OCI-LY7 (cell line): Measurements from ENCODE around the gene ZNF516. TPM values are rescaled to one million over a fixed set of nuclear protein-coding genes. Genes with fewer than 3 reads are reported as not detected.

Experiments
- BruUV-seq: library from RNA; stranded (reverse); fragments of 400-500 nt; replicated peaks from 2 replicates; lab custom pipeline; 2021; lab: Mats Ljungman, UMichigan
- CTCF ChIA-PET: fragments of 300-600 bp; sonication (Branson Sonifier 250); formaldehyde crosslinking; loops from one replicate; lab custom pipeline; 2022; ENCODE audit warnings: antibody characterized with exemption; ENCODE audit not compliant: unreplicated experiment; lab: Charles Lee
- POLR2A ChIA-PET: fragments of 300-600 bp; sonication (Branson Sonifier 250); formaldehyde crosslinking; loops from one replicate; lab custom pipeline; 2022; ENCODE audit warnings: antibody characterized with exemption; lab: Charles Lee
- DNase-seq: peaks from one replicate; pipeline ENCODE4 v3.0.0-alpha.2; 2015; ENCODE audit warnings: low spot score
- H2AFZ ChIP-seq: fragments of 200-600 bp; sonication (generic), shearing (Covaris generic); 2 replicates; pipeline ENCODE4 v1.6.1; 2014; ENCODE audit warnings: mild to moderate bottlenecking, antibody characterized with exemption, low read length, moderate library complexity
- H3K27ac ChIP-seq: fragments of 200-600 bp; sonication (generic); 2 replicates; pipeline ENCODE4 v1.5.1; 2014; ENCODE audit warnings: mixed run types, low read depth, mild to moderate bottlenecking, moderate library complexity, low read length, inconsistent platforms; ENCODE audit not compliant: poor library complexity, severe bottlenecking
- H3K36me3 ChIP-seq: fragments of 200-600 bp; sonication (generic); 2 replicates; pipeline ENCODE4 v1.6.1; 2014; ENCODE audit warnings: mild to moderate bottlenecking, antibody characterized with exemption, low read length, moderate library complexity, mixed read lengths; ENCODE audit not compliant: insufficient read depth
- H3K4me1 ChIP-seq: fragments of 200-600 bp; sonication (generic); 2 replicates; pipeline ENCODE4 v1.5.1; 2014; ENCODE audit warnings: mild to moderate bottlenecking, low read length; ENCODE audit not compliant: insufficient read depth, poor library complexity, severe bottlenecking
- H3K4me2 ChIP-seq: fragments of 200-600 bp; sonication (generic); 2 replicates; pipeline ENCODE4 v1.6.1; 2014; ENCODE audit warnings: mild to moderate bottlenecking, low read length
- H3K4me3 ChIP-seq: fragments of 200-600 bp; sonication (generic); 2 replicates; pipeline ENCODE4 v1.5.1; 2014; ENCODE audit warnings: mild to moderate bottlenecking, low read depth, low read length; ENCODE audit not compliant: poor library complexity, severe bottlenecking
- H3K79me2 ChIP-seq: fragments of 200-600 bp; sonication (generic); 2 replicates; pipeline ENCODE4 v1.6.1; 2016; ENCODE audit warnings: low read depth, mild to moderate bottlenecking, low read length, moderate library complexity, mixed read lengths; ENCODE audit not compliant: insufficient read depth
- H3K9me2 ChIP-seq: fragments of 200-600 bp; sonication (generic); 2 replicates; pipeline ENCODE4 v1.6.1; 2016; ENCODE audit warnings: mild to moderate bottlenecking, low read length, mixed read lengths; ENCODE audit not compliant: insufficient read depth
- H3K9me3 ChIP-seq: fragments of 200-600 bp; sonication (generic); 2 replicates; pipeline ENCODE4 v1.6.1; 2014; ENCODE audit warnings: mild to moderate bottlenecking, mixed run types, low read length, mixed read lengths
- H4K20me1 ChIP-seq: fragments of 200-600 bp; sonication (generic); 2 replicates; pipeline ENCODE4 v1.6.1; 2014; ENCODE audit warnings: mild to moderate bottlenecking, antibody characterized with exemption, low read length, moderate library complexity, mixed read lengths; ENCODE audit not compliant: insufficient read depth
- EZH2phosphoT487 ChIP-seq: fragments of 200-600 bp; sonication (generic); IDR thresholded peaks from 2 replicates; pipeline ENCODE4 v1.6.1; 2018; ENCODE audit warnings: low read depth, borderline replicate concordance, mild to moderate bottlenecking, mixed run types, antibody characterized with exemption, low read length, moderate library complexity, mixed read lengths
- intact Hi-C: fragments of 100-400 bp; cut with micrococcal nuclease; formaldehyde crosslinking; loops from one replicate; pipeline ENCODE4 v1.10.0; 2022; ENCODE audit not compliant: unreplicated experiment
- total RNA-seq, 2 experiments: library from RNA; depleted of rRNA in 1 of 2; stranded (reverse); fragments of >200 nt in 1 of 2; shearing (Covaris generic) in 1 of 2; gene quantifications; 2 replicates each; pipeline ENCODE4 v1.2.3, GENCODE V29; 2014 to 2022
- TF ChIP-seq, protein P1 (sequence below): fragments of 200-600 bp; sonication (generic); conservative IDR thresholded peaks from 2 replicates; pipeline ENCODE4 v1.5.1; 2014; ENCODE audit warnings: mild to moderate bottlenecking, antibody characterized with exemption, low read length, moderate library complexity, mixed read lengths

Gene ZNF516
- total RNA-seq, 2 experiments from 2014 or later: 16.2 to 32.3 TPM

DNA sequence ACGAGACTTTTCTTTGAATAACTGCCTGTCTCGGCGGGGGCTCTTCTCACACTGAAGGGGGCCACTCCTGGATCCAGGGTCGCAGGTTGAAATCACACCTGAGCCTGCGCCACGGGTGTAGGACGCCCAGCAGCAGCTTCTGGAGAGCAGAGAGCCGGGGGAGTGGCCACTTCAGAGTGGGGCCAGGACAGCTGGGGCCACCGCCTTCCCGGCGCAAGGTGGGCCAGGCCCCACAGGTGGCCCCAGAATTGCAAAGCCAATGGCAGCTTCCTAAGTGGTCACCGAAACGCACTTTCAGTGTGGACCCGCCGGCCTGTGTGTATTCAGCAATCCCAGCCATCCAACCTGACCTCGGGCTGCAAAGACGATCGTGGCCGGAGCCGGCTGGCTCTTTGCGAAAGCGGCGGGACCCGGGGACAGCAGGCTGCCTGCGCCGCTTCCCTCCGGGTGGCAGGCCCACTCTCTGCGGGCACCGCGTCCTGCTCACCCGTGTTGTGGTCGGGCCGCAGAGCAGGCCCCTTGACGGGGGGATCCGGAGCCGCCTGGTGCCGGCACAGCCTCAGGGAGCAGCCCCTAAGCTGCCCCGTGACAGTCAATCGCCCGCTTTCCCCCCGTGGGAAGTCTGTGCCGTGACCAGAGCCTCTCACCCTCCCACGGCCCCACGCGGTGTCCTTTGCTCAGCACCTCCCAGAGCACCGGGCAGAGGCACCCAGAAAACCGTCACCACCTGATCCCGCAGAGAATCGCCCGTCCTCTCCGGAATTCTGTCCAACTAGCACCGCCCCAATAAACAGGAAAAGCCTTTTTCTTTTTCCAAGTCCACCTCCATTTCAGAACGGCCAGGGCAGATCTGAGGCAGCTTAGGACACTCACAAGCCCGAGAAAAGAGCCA lies 144.7 kb downstream of the ZNF516 start:
- ChIA-PET CTCF (no interaction called here), POLR2A (no interaction called here)
- DNase-seq: no peak
- Histone ChIP-seq H3K4me1 (no peaks in the 10 kb centered on the region), H3K9me3 (no peaks in the 10 kb centered on the region), H4K20me1 (no peaks in the 10 kb centered on the region), H3K9me2 (no peaks in the 10 kb centered on the region), H3K4me2 (no peak overlapping the region), H3K4me3 (no peak overlapping the region), H2AFZ (no peak overlapping the region), H3K79me2 (no peaks in the 10 kb centered on the region), H3K36me3 (no peaks in the 10 kb centered on the region), H3K27ac (no peak overlapping the region)
- no TSS peak for BruUV-seq
- no peak for TF ChIP-seq EZH2phosphoT487
- TF ChIP-seq, protein P1, sequence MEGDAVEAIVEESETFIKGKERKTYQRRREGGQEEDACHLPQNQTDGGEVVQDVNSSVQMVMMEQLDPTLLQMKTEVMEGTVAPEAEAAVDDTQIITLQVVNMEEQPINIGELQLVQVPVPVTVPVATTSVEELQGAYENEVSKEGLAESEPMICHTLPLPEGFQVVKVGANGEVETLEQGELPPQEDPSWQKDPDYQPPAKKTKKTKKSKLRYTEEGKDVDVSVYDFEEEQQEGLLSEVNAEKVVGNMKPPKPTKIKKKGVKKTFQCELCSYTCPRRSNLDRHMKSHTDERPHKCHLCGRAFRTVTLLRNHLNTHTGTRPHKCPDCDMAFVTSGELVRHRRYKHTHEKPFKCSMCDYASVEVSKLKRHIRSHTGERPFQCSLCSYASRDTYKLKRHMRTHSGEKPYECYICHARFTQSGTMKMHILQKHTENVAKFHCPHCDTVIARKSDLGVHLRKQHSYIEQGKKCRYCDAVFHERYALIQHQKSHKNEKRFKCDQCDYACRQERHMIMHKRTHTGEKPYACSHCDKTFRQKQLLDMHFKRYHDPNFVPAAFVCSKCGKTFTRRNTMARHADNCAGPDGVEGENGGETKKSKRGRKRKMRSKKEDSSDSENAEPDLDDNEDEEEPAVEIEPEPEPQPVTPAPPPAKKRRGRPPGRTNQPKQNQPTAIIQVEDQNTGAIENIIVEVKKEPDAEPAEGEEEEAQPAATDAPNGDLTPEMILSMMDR: no peak
- intact Hi-C loops: no loop called here

DNA sequence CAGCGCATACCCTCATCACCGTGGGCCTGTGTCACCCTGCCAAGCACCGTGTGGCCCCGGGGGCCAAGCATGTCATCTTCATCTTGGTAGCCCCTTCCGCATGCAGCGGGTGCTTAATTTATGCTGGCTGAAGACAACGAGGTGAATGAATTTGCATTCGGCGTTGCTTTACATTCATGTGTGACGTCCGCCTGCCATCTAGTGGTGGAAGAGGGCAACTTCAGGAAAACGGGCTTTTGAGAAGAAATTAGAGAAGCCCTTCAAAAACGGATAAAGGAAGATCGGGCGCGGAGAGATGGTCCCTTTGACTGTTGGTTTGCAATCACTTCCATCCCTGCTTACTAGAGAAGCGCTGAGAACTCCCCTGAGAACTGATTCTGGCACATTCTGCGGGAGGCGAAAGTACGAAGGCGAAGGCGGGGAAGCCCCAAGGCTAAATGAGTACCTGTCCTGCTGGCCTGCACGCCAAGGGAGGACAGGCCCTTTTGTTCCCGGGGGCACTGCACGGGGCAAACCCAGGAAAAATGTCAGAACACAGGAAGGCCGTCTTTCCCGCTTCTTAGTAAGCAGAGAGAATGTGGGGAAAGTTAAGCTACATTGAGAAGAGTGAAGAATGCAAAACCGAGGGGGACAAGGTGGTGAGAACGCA lies 145.9 kb downstream of the ZNF516 start:
- DNase-seq: peak; percentile 50
- H3K4me2 ChIP-seq: no peak overlapping the region
- ChIA-PET POLR2A (no interaction called here), CTCF (no interaction called here)
- no peaks in the 10 kb centered on the region for H3K4me1 ChIP-seq
- intact Hi-C loops: no loop called here
- no peak overlapping the region for H3K4me3 ChIP-seq
- no peaks in the 10 kb centered on the region for H4K20me1 ChIP-seq
- TF ChIP-seq EZH2phosphoT487: no peak
- TF ChIP-seq, protein P1: peak; percentile 80
- H3K9me3 ChIP-seq: no peaks in the 10 kb centered on the region
- no peak overlapping the region for H3K27ac ChIP-seq
- BruUV-seq: no TSS peak
- no peaks in the 10 kb centered on the region for H3K36me3 ChIP-seq
- H2AFZ ChIP-seq: no peak overlapping the region
- H3K9me2 ChIP-seq: no peaks in the 10 kb centered on the region
- no peaks in the 10 kb centered on the region for H3K79me2 ChIP-seq
